ENCODE measurements around the gene CYP2J2. TPM values are rescaled to one million over a fixed set of nuclear protein-coding genes. Genes with fewer than 3 reads are reported as not detected.

The CYP2J2 gene
- total and polyA plus RNA-seq, 2 donors (not counting 3 experiments of a cell fraction or from before 2014, with no cell fraction given): 0.06 to 0.27 TPM

DNA sequence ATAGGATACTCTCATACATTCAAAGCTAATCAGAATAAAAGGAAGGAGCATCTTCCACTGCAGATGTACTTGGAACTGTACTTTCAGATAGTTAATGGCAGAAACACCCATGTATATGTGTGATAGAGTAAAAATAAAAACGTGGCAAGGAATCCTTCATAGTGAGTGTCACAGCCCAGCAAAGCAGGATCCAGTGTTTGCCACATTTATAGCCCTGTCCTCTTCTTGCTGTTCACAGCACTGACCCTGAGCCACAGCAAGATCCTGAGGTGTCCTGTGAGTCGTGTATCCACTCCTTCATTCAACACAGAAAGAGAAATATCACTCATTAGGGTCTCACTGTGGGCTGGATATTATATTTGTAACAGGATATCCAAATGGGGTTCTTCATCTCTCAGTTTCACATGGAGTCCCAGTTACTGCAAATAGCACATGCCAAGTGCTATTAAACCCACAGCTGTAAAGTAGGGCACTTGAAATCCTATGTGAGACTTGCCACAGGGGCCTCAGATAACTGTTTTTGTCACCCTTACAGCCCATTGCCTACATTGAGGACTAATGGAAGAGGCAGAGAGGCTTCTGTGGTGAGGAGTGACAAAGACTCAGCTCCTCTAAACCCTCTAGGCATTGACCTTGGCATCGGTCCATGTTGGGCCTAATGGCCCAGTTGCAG lies 41.3 kb downstream of the CYP2J2 start:
- H3K9ac ChIP-seq (replicated peaks; ENCODE audit: extremely low read depth, insufficient read depth, low read length): no peak overlapping the region
- TF ChIP-seq JUN (IDR thresholded peaks at IDR 0.05; ENCODE audit: borderline replicate concordance, insufficient read depth, insufficient read length, low read depth) (no peak), GATA2 (IDR thresholded peaks at IDR 0.05; ENCODE audit: insufficient read depth, insufficient read length, low read depth, low read length) (no peak), MYC (IDR thresholded peaks at IDR 0.05; ENCODE audit: low read depth, low read length) (no peak), EZH2 (IDR thresholded peaks at IDR 0.05; ENCODE audit: borderline replicate concordance, low read depth, low read length, severe bottlenecking) (no peak), FOS (IDR thresholded peaks at IDR 0.05; ENCODE audit: borderline replicate concordance, insufficient read depth, low read length) (no peak), POLR2AphosphoS5 (IDR thresholded peaks at IDR 0.05; ENCODE audit: insufficient read depth, low read depth, low read length) (no peak), POLR2A (IDR thresholded peaks at IDR 0.05; ENCODE audit: low read depth, low read length) (no peak)
- TF ChIP-seq, protein P1, sequence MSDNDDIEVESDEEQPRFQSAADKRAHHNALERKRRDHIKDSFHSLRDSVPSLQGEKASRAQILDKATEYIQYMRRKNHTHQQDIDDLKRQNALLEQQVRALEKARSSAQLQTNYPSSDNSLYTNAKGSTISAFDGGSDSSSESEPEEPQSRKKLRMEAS (IDR thresholded peaks at IDR 0.05; ENCODE audit: insufficient read depth, insufficient read length): no peak
- TF ChIP-seq, protein P2, sequence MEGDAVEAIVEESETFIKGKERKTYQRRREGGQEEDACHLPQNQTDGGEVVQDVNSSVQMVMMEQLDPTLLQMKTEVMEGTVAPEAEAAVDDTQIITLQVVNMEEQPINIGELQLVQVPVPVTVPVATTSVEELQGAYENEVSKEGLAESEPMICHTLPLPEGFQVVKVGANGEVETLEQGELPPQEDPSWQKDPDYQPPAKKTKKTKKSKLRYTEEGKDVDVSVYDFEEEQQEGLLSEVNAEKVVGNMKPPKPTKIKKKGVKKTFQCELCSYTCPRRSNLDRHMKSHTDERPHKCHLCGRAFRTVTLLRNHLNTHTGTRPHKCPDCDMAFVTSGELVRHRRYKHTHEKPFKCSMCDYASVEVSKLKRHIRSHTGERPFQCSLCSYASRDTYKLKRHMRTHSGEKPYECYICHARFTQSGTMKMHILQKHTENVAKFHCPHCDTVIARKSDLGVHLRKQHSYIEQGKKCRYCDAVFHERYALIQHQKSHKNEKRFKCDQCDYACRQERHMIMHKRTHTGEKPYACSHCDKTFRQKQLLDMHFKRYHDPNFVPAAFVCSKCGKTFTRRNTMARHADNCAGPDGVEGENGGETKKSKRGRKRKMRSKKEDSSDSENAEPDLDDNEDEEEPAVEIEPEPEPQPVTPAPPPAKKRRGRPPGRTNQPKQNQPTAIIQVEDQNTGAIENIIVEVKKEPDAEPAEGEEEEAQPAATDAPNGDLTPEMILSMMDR (IDR thresholded peaks at IDR 0.05; ENCODE audit: extremely low read depth in 1 of 2, insufficient read depth in 1 of 2, low read depth in 1 of 2, low read length in 2 of 2): no peak
- FAIRE-seq: no peak

More for the DNA sequence above, 41.3 kb downstream of the CYP2J2 start:
- no peaks in the 10 kb centered on the region for H3K9me1 ChIP-seq (replicated peaks; ENCODE audit: control insufficient read depth, extremely low read depth, insufficient read depth, low read length)
- H3K79me2 ChIP-seq (ENCODE audit: control insufficient read depth, insufficient read depth, low read length): no peaks in the 10 kb centered on the region
- H3K4me3 ChIP-seq (replicated peaks in 1 of 3; ENCODE audit: insufficient read depth in 1 of 3, low read depth in 1 of 3, low read length in 3 of 3): no peak overlapping the region
- ChIA-PET POLR2A (no interaction called here), CTCF (interaction anchor here (0.9 to 11.5 kb wide), 3 partner anchors 61 to 86 kb away, joined by 3 to 366 read pairs (median 3); no protein-coding TSS in a partner anchor)
- no peaks in the 10 kb centered on the region for H3K9me3 ChIP-seq (replicated peaks; ENCODE audit: control insufficient read depth, insufficient read depth, low read length)
- no peaks in the 10 kb centered on the region for H3K36me3 ChIP-seq (ENCODE audit: control insufficient read depth in 2 of 2, extremely low read depth in 1 of 2, insufficient read depth in 2 of 2, low read length in 2 of 2)
- H2AFZ ChIP-seq (ENCODE audit: low read depth, low read length): no peak overlapping the region
- intact Hi-C loops (cut with micrococcal nuclease) (no loop called here), dilution Hi-C loops (cut with MboI; ENCODE audit: extremely low pct_ligation_motif_present, low sequenced_read_pairs) (no loop called here)
- no TSS peak for BruUV-seq (replicated peaks)
- H3K27me3 ChIP-seq (ENCODE audit: control insufficient read depth in 2 of 2, insufficient read depth in 2 of 2, low read length in 2 of 2): no peaks in the 10 kb centered on the region
- H3K27ac ChIP-seq (ENCODE audit: insufficient read depth, low read depth, low read length): no peak overlapping the region
- no peak for DNase-seq (ENCODE audit: low read depth, low spot score)
- no peak overlapping the region for H3K4me2 ChIP-seq (ENCODE audit: insufficient read depth, low read length)
- no peaks in the 10 kb centered on the region for H4K20me1 ChIP-seq (replicated peaks; ENCODE audit: control insufficient read depth, extremely low read depth, insufficient read depth, low read length)
- H3K4me1 ChIP-seq (ENCODE audit: control insufficient read depth, extremely low read depth, insufficient read depth, low read length): peaks cover 2% of the 10 kb centered on the region

All from endothelial cell of umbilical vein (primary cell).